Eye (tissue), 1 donor: ENCODE data around the gene HIPK3.
A peak's percentile ranks its signal among the peaks of the same experiment; 100 is the strongest.
"Not testable (repeated sequence)": the region's sequence is repeated elsewhere in the genome, so short reads cannot be mapped to it uniquely, and the experiment has no call there.

Experiments used
- DNase-seq: peaks from one replicate; pipeline ENCODE4 v3.0.0-alpha.2; 2015

HIPK3 gene

DNA sequence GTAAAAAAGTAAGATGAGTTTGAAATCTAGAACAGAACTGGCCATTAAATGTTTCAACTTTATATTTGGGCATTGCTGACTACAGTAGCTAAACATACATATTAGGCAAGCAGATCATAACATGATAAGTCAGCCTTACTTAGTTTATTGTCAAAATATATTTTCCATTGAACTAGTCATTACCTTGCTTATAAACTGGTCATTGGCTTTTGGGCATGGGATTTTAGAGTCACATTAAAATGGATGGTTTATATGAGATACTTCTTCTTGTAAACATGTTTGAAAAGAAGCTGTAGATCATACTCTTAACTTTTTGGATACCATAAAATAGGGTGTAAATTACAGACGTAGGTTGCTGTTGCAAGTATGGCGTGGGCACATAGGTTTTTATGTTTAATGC lies 2.7 kb downstream of the HIPK3 start:
- DNase-seq = no peak

DNA sequence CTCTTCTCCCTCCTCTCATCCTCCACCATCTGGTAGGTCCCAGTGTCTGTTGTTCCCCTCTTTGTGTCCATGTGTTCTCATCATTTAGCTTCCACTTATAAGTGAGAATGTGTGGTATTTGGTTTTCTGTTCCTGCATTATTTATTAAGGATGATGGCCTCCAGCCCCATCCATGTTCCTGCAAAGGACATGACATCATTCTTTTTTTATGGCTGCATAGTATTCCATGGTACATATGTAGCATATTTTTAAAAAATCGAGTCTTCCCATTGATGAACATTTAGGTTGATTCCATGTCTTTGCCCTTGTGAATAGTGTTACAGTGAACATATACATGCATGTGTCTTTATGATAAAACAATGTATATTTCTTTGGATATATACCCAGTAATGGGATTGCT lies 4.2 kb downstream of the HIPK3 start:
- DNase-seq = not testable (repeated sequence)

DNA sequence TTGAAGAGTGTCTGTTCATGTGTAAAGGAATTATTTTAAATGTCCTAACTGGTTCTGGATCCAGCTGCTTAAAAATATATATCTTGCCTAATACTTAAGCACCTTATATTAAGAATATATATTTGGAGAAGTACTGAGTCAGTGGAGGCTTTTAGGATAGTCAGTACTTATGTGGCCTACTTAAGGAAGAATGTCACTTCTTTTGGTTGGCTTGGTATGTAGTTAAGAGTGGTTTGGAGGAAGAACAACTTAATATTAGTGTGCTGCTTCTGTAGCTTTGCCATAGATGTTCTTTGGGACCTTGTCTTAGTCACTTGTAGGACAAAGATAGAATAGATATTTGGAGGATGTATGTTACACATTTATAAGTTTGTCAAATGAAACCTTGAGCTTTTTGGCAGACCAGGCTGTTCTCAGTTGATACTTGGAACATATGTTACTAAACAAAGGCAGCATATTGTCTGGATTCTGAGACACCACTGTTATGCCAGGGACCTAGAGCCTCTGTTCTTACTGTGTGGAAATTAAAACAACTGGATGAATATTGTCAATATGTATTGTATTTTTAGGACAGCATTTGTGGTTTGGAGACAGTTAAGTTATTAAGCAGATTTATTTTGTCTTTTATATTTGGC lies 4.9 kb downstream of the HIPK3 start:
- peak; percentile 39 for DNase-seq

DNA sequence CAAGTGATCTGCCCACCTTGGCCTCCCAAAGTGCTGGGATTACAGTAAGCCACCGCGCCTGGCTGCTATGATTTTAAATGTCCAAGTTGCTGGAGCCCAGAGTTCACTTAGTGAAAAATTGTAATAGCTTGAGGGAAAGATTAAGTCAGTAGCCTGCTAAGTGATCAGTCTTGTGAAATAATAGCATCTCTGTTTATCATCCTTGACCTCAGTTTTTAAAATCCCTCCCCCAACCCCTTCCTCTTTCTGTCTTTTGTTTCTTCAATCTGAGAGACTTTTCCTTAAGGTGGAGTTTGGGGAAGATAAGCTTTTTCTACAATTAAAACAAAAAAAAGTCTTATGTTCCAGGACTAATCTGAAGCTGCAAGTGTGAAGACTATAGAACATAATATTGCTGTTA lies 6.4 kb downstream of the HIPK3 start:
- no peak for DNase-seq

DNA sequence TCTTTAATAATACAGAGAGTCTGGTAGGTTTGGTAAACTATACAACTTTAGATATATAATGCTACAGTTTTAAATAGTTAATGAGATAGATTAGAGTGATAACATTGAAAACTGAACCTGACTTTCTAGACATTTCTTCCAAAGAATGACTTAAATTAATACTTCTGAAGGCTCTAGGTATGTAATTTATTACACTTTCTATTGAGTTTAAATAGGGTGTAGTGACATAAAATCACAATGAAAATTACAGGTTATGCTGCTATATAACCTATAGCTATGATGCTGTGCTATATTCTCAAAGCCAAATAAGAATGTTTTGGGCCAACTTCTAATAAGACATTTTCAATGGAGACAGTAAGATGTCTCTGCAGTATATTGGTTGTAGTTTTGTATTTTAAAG lies 7.7 kb downstream of the HIPK3 start:
- DNase-seq = no peak

DNA sequence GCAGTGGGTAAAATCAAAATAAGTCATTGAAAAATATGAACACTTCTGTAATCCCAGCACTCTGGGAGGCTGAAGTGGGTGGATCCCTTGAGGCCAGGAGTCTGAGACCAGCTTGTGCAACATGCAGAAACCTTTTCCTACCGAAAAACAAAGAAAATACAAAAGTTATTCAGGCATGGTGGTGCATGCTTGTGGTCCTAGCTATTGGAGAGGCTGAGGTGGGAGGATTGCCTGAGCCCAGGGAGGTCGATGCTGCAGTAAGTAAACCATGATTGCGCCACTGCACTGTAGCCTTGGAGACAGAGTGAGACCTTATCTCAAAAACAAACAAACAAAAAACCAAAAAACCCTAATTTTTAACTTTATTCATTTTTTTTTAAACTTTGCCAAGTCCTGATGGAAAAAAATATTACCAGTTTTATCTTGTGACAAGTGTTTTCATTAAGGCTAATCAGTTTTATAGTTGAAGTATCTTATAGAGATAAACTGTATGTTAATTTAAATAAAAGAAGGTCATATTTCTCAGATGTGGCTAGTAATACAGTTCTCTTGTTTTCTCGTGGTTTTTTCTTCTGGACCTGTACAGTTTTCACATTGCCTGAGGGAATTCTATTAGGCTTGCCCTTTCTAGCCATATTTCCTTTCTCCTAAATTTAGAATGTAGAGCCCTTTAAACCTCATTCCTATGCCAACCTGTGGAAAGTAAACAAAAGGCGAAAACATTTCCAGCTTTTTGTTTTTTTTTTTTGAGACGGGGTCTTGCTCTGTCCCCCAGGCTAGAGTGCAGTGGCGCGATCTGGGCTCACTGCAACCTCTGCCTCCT lies 9.4 kb downstream of the HIPK3 start:
- no peak for DNase-seq

DNA sequence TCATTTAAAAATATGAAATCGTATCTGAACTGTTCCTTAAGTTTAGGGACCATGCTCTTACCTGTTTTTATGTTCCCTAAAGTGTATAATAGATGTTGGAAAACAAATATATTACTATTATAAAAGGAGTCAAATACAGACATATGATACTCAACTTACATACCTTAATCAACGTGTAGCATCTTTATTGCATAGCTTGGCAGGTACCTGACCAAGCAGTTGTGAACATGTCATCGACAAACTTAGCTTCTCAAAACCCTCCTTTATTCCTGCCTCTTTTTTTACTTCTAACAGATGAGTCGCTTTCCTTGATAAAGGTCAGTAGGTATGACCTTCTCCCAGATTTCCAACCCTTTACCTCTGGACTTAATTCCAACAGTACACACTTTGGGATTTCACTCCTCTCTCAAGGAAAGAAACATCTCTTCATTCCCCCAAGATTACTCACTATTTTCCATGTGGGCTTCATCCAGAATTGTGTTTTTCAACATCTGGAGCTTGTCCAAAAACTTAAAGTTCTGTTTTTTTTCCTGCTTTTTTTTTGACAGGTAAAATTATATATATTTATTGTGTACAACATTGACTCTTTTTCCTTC lies 11.9 kb downstream of the HIPK3 start:
- DNase-seq = no peak

DNA sequence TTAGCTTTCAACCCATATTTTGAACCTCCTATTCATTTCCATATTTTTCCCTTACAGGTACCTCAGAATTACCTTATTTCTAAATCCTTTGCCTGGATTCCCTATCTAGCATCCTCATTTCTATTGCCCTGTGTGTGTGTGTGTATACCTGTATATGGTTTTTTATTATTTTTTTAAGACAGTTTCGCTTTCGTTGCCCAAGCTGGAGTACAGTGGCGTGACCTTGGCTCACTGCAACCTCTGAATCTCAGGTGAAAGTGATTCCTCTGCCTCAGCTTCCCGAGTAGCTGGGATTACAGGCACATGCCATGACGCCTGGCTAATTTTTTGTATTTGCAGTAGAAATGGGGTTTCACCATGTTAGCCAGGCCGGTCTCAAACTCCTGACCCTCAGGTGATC lies 12.6 kb downstream of the HIPK3 start:
- no peak for DNase-seq

DNA sequence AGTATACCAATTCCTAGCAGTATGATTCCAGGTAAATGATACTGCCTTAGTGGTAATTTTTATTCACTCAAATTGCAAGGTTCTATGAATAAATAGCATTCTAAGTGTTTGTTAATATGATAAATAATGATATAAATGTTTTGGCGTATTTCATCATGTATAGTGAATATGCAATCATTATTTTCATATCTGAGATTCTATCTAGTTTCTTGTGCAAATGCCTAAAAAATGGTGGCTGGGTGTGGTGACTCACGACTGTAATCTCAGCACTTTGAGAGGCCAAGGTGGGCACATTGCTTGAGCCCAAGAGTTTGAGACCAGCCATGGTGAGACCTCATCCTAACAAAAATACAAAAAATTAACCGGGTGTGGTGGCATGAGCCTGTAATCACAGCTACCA lies 13.9 kb downstream of the HIPK3 start:
- no peak for DNase-seq

DNA sequence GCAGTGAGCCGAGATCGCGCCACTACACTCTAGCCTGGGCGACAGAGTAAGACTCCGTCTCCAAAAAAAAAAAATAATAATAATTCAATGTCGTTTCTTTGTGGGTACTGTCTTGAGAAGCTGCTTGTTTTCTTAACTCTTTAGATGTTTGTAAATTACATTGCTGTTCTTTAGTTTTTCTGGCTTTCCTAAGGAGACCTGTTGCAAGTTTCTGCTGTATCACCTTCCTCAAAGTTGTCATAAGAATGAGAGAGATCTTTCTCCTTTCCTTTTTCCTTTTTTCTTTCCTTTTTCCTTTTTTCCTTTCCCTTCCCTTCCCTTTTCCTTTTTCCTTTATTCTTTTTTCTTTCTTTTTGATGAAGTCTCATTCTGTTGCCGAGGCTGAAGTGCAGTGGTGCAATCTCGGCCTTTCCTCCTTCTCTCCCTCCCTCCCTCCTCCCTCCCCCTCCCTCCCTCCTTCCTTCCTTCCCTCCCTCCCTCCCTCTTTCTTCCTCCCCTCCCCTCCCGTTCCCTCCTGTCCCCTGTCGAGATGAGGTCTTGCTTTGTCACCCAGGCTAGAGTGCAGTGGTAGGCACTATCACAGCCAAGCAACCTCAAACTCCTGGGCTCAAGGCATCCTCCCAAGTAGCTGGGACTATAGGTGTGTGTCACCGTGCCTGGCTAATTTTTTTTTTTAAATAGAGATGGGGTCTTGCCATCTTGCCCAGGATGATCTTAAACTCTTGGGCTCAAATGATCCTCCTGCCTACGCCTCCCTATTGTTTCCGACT lies 15.3 kb downstream of the HIPK3 start:
- no peak for DNase-seq

DNA sequence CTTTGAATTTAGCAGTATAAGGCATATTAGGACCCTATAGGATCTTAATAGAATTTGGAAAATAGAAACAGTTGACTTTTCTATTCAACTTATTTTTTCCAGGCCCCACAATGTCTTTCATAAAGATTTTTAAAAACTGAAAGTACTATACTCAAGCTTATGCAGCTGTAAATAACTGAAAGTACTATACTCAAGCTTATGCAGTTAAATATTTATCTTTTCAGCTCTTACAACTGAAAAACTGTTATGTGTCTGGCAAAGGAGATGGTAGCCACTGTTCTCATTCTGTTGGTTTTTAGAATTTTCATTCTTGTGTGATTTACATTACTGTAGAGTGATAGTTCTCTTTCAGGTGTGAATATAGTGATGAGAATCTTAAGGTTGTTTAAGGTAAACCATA lies 16.5 kb downstream of the HIPK3 start:
- no peak for DNase-seq

DNA sequence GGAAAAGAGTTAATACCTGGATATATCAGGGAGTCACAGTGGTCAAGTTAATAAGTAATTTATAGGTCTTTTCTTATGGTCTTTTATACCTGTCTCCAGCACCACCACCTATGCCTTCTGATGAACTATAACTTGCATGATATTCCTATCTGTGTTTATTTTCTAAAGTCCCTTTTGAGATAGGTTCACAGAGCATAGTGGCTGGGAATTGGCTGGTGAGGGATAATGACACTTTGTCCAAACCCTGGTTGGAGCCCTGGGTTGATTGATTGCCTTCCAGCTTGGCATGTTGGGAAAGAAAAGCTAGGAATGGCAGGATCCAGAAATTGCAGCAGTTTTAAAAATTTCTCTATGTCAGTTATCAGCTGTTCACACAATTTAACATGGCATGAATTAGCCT lies 23.2 kb downstream of the HIPK3 start:
- no peak for DNase-seq

DNA sequence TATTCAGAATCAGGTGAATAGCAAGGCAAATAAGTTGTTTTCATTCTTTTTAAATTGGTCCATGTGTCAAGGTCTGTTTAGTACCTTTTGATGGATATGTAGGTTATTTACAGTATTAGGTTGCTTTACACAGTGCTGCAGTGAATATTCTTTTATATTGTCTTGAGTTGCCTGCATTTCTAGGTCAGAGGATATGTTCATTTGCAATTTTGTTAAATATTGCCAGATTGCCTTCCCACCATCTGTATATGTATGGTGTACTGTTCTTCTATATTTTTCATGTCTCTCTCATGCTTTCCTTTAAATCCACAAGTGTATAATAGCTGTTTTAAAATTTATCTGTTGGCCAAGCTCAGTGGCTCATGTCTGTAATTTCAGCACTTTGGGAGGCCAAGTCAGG lies 24.6 kb downstream of the HIPK3 start:
- no peak for DNase-seq

DNA sequence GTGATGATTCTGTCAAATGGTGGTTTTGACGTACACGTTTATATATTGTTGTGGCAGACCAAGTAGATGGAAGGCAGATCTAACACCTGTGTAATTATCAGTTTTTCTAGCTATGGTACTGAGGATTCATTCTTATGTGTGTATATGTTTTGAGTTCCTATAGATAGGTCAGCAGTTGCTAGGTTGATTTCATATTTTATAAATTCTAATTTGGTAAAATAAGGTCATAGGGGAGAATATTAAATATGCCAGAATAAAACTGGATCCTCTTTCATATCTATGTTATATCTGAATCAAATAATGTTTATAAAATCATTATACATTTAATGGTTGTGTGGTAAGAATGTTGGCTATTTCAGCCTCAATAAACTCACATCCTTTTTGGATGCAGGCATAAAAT lies 27.6 kb downstream of the HIPK3 start:
- no peak for DNase-seq

DNA sequence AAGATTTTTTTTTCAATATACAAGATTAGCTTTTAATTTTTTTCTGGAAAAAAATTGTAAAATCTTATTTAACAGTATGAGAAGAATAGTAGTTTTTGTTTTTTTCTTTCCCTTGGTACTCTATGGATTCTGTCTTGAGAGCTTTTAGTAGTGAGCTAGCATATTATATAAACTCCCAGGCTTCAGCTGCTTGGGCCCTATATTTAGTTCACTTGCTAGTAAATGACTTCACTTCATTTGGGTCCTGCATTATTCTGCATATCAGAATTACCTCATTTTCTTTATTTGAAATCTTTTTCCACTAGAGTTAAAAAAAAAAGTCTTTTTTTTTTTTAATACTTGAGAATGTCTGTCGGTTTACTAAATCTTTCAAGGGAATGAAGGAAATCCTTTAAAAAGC lies 33.1 kb downstream of the HIPK3 start:
- DNase-seq = no peak

DNA sequence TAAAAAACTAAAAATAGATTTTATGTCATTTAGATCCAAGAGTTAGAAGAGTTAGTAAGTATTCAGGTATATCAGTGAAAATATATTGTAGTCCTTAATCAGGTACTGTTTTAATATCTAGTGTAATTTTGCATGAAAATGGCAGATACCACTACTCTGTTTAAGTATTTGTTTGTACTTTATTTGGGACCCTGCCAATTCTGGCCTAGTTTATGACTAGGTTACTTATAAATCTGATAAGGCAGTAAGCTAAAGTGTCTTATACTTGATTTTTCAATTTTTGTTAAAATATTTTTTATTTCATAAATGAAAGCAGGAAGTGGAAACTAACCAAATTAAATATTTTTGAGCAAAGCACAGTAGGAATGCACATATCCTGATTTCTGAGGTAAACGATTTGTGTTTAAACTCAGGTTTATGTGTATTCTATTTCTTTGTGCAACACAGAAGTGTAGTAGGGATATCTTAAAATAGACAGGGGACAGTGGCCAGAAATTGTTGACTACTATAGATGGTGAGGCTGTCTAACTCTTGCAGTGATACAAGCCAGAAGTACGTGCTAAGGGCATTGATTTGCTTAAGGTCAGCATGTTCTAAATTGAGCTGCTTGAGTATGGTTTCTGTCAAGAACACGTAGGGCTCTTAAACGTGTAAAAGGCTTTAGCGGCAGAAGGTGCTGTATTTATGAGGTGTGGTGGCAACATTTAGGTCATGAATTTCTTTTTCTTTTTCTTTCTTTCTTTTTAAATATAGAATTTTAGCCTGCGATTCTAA lies 34.0 kb downstream of the HIPK3 start:
- no peak for DNase-seq

DNA sequence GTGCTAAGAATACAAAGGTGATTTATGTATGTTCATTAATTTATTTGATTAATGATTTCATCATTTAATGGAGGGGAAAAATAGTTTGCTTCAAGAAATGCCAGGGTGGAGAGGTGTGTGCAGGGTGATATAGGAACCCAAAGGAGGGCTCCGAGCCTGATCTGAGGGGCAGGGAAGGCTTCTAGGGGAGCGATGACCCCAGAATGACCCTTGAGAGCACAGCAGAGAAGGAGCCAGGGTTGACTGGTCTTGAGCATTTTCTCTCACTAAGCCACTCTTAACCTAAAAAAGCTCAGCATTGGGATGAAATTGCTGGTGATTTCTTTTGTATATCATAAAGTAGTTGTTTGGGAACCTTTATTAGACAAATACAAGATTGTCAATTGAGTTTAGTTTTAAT lies 35.1 kb downstream of the HIPK3 start:
- DNase-seq = no peak

DNA sequence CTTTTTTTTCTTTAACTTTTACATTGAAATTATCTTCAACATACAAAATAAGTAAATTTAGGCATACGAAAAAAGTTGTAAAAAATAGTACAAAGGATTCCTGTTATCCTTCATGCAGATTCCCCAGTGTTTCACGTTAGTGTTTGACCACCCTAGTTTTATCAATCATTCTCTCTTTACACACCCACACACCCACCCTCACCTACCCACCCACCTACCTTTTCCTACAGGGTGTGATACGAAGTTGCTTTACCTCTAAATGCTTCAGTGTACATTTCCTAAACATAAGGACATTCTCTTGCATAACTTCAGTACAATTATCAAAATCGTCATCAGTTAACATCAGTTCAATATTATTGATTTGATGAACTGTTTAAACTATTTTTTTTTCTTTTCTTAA lies 37.0 kb downstream of the HIPK3 start:
- no peak for DNase-seq

DNA sequence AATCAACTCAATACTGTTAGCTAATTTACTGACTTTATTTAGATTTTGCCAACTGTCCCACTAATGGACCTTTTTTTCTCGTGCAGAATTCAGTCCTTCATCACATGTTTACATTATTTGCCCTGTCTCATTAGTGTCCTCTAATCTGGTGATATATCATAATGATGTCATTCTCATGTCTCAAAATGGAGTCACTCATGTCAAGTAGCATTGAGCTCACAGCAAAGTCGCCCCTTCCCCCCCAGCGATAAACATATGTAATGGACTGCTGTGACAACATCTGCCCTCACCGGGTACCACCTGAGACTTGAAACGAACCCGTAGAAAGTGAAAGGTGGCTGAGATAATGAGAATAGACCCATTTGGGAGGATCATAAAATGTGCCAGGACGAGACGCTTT lies 37.6 kb downstream of the HIPK3 start:
- DNase-seq = no peak

DNA sequence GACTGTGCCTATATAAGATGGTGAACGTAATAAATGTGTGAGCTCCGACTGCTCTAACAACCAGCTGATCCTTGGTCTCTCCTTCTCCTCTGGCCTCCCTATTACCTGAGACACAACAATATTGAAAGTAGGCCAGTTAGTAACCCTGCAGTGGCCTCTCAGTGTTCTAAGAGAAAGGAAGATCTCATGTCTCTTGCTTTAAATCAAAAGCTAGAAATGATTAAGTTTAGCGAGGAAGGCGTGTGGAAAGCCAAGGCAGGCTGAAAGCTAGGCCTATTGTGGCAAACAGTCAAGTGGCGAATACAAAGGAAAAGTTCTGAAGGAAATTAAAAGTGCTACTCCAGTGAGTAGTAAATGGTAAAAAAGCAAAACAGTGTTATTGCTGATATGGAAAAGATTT lies 39.5 kb downstream of the HIPK3 start:
- no peak for DNase-seq

DNA sequence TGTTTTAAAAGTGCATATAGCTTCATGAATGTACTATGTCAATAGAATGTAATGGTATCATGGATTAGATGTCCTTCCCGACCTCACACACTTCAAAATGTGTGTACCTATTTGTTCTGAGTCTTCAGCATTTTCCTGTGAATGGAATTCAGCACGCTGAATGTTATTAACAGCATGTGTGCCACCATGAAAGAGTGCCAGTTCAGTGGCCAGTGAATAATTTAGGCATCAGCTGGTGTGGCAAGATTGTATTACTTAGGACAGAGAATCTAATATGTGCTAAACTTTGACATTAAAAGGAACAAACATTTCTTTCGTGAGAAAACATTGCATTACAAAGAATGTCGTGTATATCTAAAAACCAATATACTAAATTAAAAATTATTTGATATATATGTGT lies 46.4 kb downstream of the HIPK3 start:
- DNase-seq = no peak

DNA sequence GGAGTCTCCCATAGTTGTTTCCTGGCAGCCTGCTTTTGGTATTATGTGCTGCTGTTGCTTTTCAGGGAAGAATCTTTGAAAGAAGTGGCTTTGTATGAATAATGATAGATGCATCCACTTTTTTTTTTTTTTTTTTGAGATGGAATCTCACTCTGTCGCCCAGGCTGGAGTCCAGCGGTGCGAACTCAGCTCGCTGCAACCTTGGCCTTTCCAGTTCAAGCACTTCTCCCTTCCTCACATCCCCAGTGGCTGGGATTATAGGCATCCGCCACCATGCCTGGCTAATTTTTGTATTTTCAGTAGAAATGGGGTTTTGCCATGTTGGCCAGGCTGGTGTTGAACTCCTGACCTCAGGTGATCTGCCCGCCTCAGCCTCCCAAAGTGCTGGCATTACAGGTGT lies 49.6 kb downstream of the HIPK3 start:
- DNase-seq = not testable (repeated sequence)

DNA sequence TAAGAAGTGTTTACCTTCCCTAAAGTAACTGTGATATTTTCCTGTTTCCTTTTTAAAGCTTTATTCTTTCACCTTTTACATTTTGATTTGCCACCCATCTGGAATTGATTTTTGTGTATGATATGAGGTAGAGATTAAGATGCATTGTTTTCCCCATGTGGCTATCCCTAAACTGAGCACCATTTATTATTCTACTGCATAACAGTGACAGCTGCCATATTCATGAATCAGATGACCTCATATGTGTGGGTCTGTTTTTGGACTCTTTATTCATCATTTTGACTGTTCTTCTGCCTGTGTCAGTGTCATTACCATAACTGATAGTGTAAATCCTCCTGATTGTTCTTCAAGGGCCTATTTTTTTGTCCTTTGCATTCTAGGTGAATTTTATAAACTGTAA lies 50.8 kb downstream of the HIPK3 start:
- no peak for DNase-seq
